Psoas muscle (tissue), 8 donors: ENCODE data around the gene ANK2. TPM values are rescaled to one million over a fixed set of nuclear protein-coding genes. Genes with fewer than 3 reads are reported as not detected.

ENCODE experiments used
- ATAC-seq, 4 donors: fragments of 200-7000 bp; cut with Tn5 transposase; one replicate each; pipeline ENCODE4 v1.9.1; 2020; ENCODE audit warnings: moderate library complexity in 3 of 4, mild to moderate bottlenecking in 2 of 4
- DNase-seq, 2 donors: peaks; one replicate each; pipeline ENCODE4 v3.0.0-alpha.2; 2020
- H3K27ac ChIP-seq: fragments of 200-600 bp; one replicate; pipeline ENCODE4 v1.8.0; 2022
- H3K27me3 ChIP-seq, 3 donors: fragments of 200-600 bp in 1 of 3; one replicate each; pipeline versions ENCODE4 v1.6.1 to v1.8.0; 2013 to 2022; ENCODE audit warnings: low read length in 2 of 3, mild to moderate bottlenecking in 2 of 3, moderate library complexity in 1 of 3; ENCODE audit not compliant: insufficient read depth in 3 of 3
- H3K36me3 ChIP-seq, 2 donors: fragments of 200-600 bp in 1 of 2; one replicate each; pipeline versions ENCODE4 v1.6.1 to v1.8.0; 2013 to 2022; ENCODE audit warnings: low read depth in 1 of 2, mild to moderate bottlenecking in 1 of 2, moderate library complexity in 1 of 2; ENCODE audit not compliant: insufficient read depth in 1 of 2
- H3K4me1 ChIP-seq: fragments of 200-600 bp; one replicate; pipeline ENCODE4 v1.8.0; 2022
- H3K4me3 ChIP-seq: fragments of 200-600 bp; one replicate; pipeline ENCODE4 v1.8.0; 2022; ENCODE audit warnings: mild to moderate bottlenecking
- H3K9me3 ChIP-seq: fragments of 200-600 bp; one replicate; pipeline ENCODE4 v1.8.0; 2022
- WGBS, 3 donors: extraction: QIAGEN DNeasy Blood & Tissue Kit; methylation state at CpG; one replicate each; pipeline versions ENCODE4 v1.1.6 to v1.1.7; 2013; 5-methylcytosine and 5-hydroxymethylcytosine counted together
- intact Hi-C, 2 donors: fragments of 100-400 bp; cut with DNase I; formaldehyde crosslinking; loops; one replicate each; pipeline versions ENCODE4 v1.11.0 to v1.14.2; 2022
- long read RNA-seq, 2 donors: library from polyadenylated mRNA; unstranded; transcript quantifications; one replicate each; pipeline ENCODE4 v2.0.0, GENCODE V29; 2021
- polyA plus RNA-seq, 3 donors: library from polyadenylated mRNA; stranded (reverse); fragments of 200-250 nt; gene quantifications; one replicate each; pipeline ENCODE4 v1.2.3, GENCODE V29; 2013
- total RNA-seq, 4 donors: library from RNA; stranded (reverse); fragmentation: NEBNext Ultra II Directional in 2 of 4; extraction: Animal tissue kit (Norgen Biotek cat#: 25700) in 2 of 4; gene quantifications; one replicate each; pipeline versions ENCODE4 v1.2.1 to v1.2.4, GENCODE V29; 2021 to 2023
- TF ChIP-seq, protein P1 (sequence below): fragments of 200-600 bp; IDR thresholded peaks from one replicate; pipeline ENCODE4 v1.8.0; 2022; ENCODE audit warnings: antibody characterized with exemption
- donor health status: healthy with polysubstance abuse.
- donor health status: DM: no; HTN: no; CAD: no; lungs with moderate emphysema.
- donor health status: Bipolar disorder and iron deficiency.
- donor health status: healthy.
- donor health status: DM: yes; HTN: yes; CAD: no.
- donor health status: DM: no; HTN: no; CAD: no.
- donor health status: DM: no; HTN: no; CAD: no.
- donor health status: DM: yes; HTN: yes; CAD: no.

ANK2 gene
- total RNA-seq (100 to 1,000 TPM in 2 of 4 donors, 10 to 100 TPM in 2; 78.5 to 153 (median 99.2) TPM), polyA plus RNA-seq (10 to 100 TPM; 14.1 to 35.5 (median 17.8) TPM)
- long read RNA-seq, donor 1, partial matches to known transcripts = 3 of 16 reads
- long read RNA-seq, donor 1, other reads (novel, unspliced or antisense) = 13 of 16 reads
- long read RNA-seq, donor 2, partial matches to known transcripts = 12 of 43 reads
- long read RNA-seq, donor 2, other reads (novel, unspliced or antisense) = 31 of 43 reads

- Histone ChIP-seq H3K27ac (no peak within 1 kb of the TSS), H3K9me3 (no peaks in the 10 kb centered on the region), H3K36me3 (no peaks in the 10 kb centered on the region), H3K4me3 (peak within 1 kb of the TSS; percentile 36), H3K27me3 (peaks cover 0 to 2% (median 0%) of the 10 kb centered on the region in 3 donors), H3K4me1 (no peaks in the 10 kb centered on the region)
- WGBS, 3 donors = 11 to 17% (median 15%) methylated on average over 20 of the region's 20 CpGs
- intact Hi-C loops = no loop called here
- no peak for DNase-seq
- TF ChIP-seq, protein P1, sequence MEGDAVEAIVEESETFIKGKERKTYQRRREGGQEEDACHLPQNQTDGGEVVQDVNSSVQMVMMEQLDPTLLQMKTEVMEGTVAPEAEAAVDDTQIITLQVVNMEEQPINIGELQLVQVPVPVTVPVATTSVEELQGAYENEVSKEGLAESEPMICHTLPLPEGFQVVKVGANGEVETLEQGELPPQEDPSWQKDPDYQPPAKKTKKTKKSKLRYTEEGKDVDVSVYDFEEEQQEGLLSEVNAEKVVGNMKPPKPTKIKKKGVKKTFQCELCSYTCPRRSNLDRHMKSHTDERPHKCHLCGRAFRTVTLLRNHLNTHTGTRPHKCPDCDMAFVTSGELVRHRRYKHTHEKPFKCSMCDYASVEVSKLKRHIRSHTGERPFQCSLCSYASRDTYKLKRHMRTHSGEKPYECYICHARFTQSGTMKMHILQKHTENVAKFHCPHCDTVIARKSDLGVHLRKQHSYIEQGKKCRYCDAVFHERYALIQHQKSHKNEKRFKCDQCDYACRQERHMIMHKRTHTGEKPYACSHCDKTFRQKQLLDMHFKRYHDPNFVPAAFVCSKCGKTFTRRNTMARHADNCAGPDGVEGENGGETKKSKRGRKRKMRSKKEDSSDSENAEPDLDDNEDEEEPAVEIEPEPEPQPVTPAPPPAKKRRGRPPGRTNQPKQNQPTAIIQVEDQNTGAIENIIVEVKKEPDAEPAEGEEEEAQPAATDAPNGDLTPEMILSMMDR = no peak
- ATAC-seq = peak in 1 of 4 donors; percentile 36
Observed at GRCh38 chr4:113049421-113050370, at the start of gene ANK2. Gene ANK2, plus strand, starts transcription at chr4:113049653. Its CDS starts 76 bp downstream, at chr4:113049729.

- intact Hi-C loops = no loop called here
- TF ChIP-seq, protein P1 = no peak
- Histone ChIP-seq H3K4me1 (no peaks in the 10 kb centered on the region), H3K36me3 (no peaks in the 10 kb centered on the region), H3K27me3 (no peaks in the 10 kb centered on the region), H3K9me3 (no peaks in the 10 kb centered on the region), H3K4me3 (no peak overlapping the region), H3K27ac (no peak overlapping the region)
- 90 to 93% (median 92%) methylated on average over 2 of the region's 2 CpGs for WGBS, 3 donors
- DNase-seq = no peak
- no peak for ATAC-seq
Observed at GRCh38 chr4:113003841-113004240, 45.6 kb upstream of the ANK2 start.

DNA sequence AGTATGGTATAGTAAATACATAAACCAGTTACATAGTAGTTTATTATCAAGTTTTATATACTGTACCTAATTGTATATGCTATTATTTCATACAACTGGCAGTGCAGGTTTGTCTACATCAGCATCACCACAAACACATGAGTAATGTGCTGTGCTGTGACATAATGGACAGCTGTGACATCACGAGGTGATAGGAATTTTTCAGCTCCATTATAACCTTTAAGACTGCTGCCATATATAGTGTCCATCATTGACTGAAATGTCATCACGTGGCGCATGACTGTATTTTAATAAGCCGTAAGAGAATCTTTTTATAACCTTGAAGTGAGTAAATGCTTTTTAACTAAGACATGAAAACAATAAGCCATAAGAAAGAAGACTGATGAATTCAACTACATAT, 44.8 kb upstream of the ANK2 start:
- H3K4me1 ChIP-seq = no peaks in the 10 kb centered on the region
- H3K27ac ChIP-seq = no peak overlapping the region
- DNase-seq (no peak), ATAC-seq (no peak)
- no peaks in the 10 kb centered on the region for H3K27me3 ChIP-seq
- H3K9me3 ChIP-seq = no peaks in the 10 kb centered on the region
- H3K4me3 ChIP-seq = no peak overlapping the region
- 74 to 88% (median 86%) methylated on average over 4 of the region's 4 CpGs for WGBS, 3 donors
- TF ChIP-seq, protein P1 = no peak
- H3K36me3 ChIP-seq = no peaks in the 10 kb centered on the region
- intact Hi-C loops = no loop called here

DNA sequence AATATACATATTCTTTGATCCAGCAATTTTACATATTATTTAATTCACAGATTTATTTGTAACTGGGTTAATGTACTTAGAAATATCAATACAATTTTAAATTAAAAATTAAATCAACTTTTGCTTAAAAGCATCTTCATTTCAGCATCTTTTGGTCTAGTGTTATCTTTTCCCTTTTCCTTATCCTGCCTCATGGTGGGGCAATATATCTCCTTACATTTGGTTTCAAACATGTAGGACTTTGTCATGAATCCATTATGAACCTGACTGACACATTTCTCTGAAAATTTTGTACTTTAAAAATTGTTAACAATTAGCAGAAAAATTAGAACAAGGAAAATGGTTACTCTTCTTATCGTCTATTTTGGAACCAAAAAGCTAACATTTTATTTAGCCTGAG, 42.8 kb upstream of the ANK2 start:
- intact Hi-C loops = no loop called here
- ATAC-seq = no peak
- no peak overlapping the region for H3K27ac ChIP-seq
- TF ChIP-seq, protein P1 = no peak
- H3K9me3 ChIP-seq = no peaks in the 10 kb centered on the region
- H3K4me3 ChIP-seq = no peak overlapping the region
- DNase-seq = no peak
- H3K27me3 ChIP-seq = no peaks in the 10 kb centered on the region
- 71 to 74% (median 73%) methylated on average over 1 of the region's 1 CpG for WGBS, 3 donors
- no peaks in the 10 kb centered on the region for H3K4me1 ChIP-seq
- H3K36me3 ChIP-seq = no peaks in the 10 kb centered on the region
